ENCODE results near the gene PARVB. TPM values are rescaled to one million over a fixed set of nuclear protein-coding genes. Genes with fewer than 3 reads are reported as not detected.
A peak's percentile ranks its signal among the peaks of the same experiment; 100 is the strongest.
"Not testable (repeated sequence)": the region's sequence is repeated elsewhere in the genome, so short reads cannot be mapped to it uniquely, and the experiment has no call there.

The PARVB gene
- polyA plus RNA-seq, 3 donors from 2014 or later: 1.8 to 3.8 (median 2.7) TPM

GRCh38 chr22:44042249-44043218 lies 18.4 kb downstream of the PARVB start:
- Mint-ChIP-seq H3K9me3 (peaks cover 0 to 1% (median 0%) of the 10 kb centered on the region in 6 donors), H3K36me3 (no peaks in the 10 kb centered on the region), H3K4me3 (no peak overlapping the region), H3K4me1 (no peaks in the 10 kb centered on the region), H3K27me3 (ENCODE audit: low read depth in 3 of 3) (peaks cover 2 to 3% (median 2%) of the 10 kb centered on the region in 3 donors), H3K27ac (peak overlapping the region in 1 of 6 donors; percentile 30)
- DNase-seq: no peak

- DNase-seq: no peak
- peaks cover 0 to 1% (median 0%) of the 10 kb centered on the region in 6 donors for H3K9me3 Mint-ChIP-seq
- no peak overlapping the region for H3K4me3 Mint-ChIP-seq
- H3K27me3 Mint-ChIP-seq (ENCODE audit: low read depth in 3 of 3): peaks cover 2 to 5% (median 2%) of the 10 kb centered on the region in 3 donors
- no peak overlapping the region for H3K27ac Mint-ChIP-seq
- no peaks in the 10 kb centered on the region for H3K36me3 Mint-ChIP-seq
- peaks cover 6% of the 10 kb centered on the region in 2 donors for H3K4me1 Mint-ChIP-seq
Measured at GRCh38 chr22:44045145-44045544, 21.0 kb downstream of the PARVB start.

DNA sequence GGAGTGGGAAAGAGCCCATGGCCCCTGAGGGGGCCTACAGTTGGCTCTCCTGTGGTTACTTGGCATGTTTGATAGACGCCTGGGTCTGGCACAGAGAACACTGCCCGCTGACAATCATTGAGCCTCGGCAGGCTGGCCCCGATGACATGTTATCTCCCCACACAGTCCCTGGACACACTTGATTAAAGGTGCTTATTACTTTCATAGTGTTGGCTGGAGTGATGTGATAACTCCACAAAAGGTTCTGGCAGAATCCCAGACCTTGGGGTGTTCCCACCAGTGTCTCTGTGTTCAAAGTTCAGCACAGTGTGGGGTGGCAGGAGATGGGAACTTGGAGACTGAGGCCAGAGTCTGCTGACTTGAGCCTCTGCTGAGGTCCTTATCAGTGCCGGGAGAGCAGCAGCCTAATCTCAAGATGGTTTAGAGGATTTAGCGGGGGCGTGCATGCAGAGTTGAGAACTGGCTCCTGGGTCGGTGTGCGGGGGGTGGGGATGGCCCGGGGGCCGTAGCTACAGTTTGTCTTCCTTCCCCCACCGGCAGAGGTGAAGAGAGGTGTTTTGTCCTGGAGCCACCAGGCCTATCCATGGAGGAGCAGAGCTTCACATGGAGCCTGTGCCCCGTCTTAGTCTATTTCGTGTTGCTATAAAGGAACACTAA lies 22.5 kb downstream of the PARVB start:
- H3K27ac Mint-ChIP-seq: no peak overlapping the region
- peaks cover 6% of the 10 kb centered on the region in 2 donors for H3K4me1 Mint-ChIP-seq
- H3K4me3 Mint-ChIP-seq: no peak overlapping the region
- H3K9me3 Mint-ChIP-seq: peaks cover 0 to 1% (median 0%) of the 10 kb centered on the region in 6 donors
- DNase-seq: no peak
- H3K36me3 Mint-ChIP-seq: no peaks in the 10 kb centered on the region
- peaks cover 0 to 6% (median 2%) of the 10 kb centered on the region in 3 donors for H3K27me3 Mint-ChIP-seq (ENCODE audit: low read depth in 3 of 3)

DNA sequence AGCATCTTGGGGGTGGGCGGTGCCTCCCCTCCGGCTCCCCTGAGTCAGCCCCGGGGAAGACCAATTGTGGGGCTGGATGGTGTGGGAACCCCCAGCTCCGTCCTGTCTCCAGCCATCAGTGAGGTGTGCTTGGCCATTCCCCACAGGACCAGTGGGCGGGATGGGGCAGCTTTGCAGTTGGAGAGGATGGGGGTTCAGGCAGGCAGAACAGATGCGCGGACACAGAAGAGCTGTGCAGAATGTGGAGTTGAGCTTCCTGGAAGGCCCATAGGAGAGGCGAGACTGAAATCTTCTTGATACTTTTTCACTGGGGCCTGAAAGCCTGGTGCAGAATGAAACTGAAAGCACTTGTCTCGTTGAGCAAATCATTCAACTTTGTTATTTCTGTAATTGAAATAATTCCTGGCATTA lies 23.8 kb downstream of the PARVB start:
- Mint-ChIP-seq H3K27ac (peak overlapping the region in 3 of 6 donors; percentile 20 to 72 (median 53)), H3K27me3 (ENCODE audit: low read depth in 3 of 3) (peaks cover 0 to 6% (median 2%) of the 10 kb centered on the region in 3 donors), H3K4me3 (peak overlapping the region; percentile 40 to 75 (median 58)), H3K36me3 (no peaks in the 10 kb centered on the region), H3K9me3 (peaks cover 0 to 1% (median 0%) of the 10 kb centered on the region in 6 donors), H3K4me1 (peaks cover 6% of the 10 kb centered on the region in 2 donors)
- DNase-seq: no peak

GRCh38 chr22:44049486-44050231 lies 25.6 kb downstream of the PARVB start:
- H3K9me3 Mint-ChIP-seq: peaks cover 0 to 1% (median 0%) of the 10 kb centered on the region in 6 donors
- H3K4me1 Mint-ChIP-seq: peaks cover 6% of the 10 kb centered on the region in 2 donors
- peak overlapping the region in 1 of 6 donors; percentile 19 for H3K27ac Mint-ChIP-seq
- DNase-seq: no peak
- no peaks in the 10 kb centered on the region for H3K36me3 Mint-ChIP-seq
- H3K27me3 Mint-ChIP-seq (ENCODE audit: low read depth in 3 of 3): peaks cover 0 to 5% (median 0%) of the 10 kb centered on the region in 3 donors
- H3K4me3 Mint-ChIP-seq: no peak overlapping the region

DNA sequence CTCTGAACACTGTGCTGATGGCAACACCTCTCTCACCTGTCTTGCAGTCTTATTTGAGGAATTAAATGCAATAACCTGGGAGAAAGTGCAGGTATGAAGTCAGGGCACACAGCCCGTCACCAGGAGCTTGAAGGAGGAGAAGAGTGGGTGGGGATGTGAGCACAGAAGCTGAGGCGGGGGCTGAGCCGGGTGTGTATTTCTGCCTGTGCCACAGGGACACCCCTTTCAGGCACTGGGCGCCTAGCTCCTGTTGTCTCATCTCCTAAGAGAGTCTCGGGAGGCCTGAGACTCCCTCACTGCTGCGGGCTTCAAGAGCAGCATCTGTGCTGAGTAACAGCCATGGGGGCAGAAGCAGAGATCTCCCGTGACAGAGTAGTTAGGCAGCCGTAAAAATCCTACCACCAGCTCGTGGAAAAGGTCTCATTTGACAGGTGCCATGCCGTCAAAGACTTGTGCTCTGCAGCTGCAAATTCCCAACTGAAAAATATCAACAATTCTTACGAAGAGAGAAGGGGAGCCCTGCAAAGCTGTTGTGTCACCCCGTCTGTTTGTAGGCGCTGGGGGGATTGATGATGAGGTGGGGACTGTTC lies 26.8 kb downstream of the PARVB start:
- H3K4me1 Mint-ChIP-seq: peaks cover 6% of the 10 kb centered on the region in 2 donors
- H3K36me3 Mint-ChIP-seq: no peaks in the 10 kb centered on the region
- H3K9me3 Mint-ChIP-seq: peaks cover 0 to 1% (median 0%) of the 10 kb centered on the region in 6 donors
- no peak overlapping the region for H3K27ac Mint-ChIP-seq
- DNase-seq: no peak
- peaks cover 0 to 5% (median 2%) of the 10 kb centered on the region in 3 donors for H3K27me3 Mint-ChIP-seq (ENCODE audit: low read depth in 3 of 3)
- no peak overlapping the region for H3K4me3 Mint-ChIP-seq

- Mint-ChIP-seq H3K27ac (no peak overlapping the region), H3K36me3 (no peaks in the 10 kb centered on the region), H3K27me3 (ENCODE audit: low read depth in 3 of 3) (peaks cover 0 to 3% (median 2%) of the 10 kb centered on the region in 3 donors), H3K4me3 (no peak overlapping the region), H3K9me3 (no peaks in the 10 kb centered on the region), H3K4me1 (peaks cover 6% of the 10 kb centered on the region in 2 donors)
- no peak for DNase-seq
Measured at GRCh38 chr22:44051358-44051757, 27.3 kb downstream of the PARVB start.

DNA sequence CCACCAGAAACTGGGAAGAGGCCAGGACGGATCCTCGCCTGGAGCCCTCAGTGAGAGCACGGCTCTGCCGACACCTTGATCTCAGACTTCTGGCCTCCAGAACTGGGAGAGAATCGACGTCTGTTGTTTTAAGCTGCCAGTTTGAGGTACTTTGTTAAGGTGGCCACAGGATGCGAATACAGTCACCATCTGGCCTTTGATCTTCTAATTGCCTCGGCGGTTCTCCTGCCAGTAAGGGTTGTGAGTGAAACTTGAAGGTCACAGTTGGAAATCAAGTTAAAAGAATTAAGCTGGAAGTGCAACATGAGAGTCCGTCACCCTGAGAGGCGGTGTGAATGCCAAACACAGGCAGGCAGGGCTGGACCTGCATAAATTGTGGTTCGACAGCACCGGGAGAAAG lies 27.9 kb downstream of the PARVB start:
- Mint-ChIP-seq H3K36me3 (no peaks in the 10 kb centered on the region), H3K4me3 (no peak overlapping the region), H3K4me1 (peaks cover 6% of the 10 kb centered on the region in 2 donors), H3K27me3 (ENCODE audit: low read depth in 3 of 3) (peaks cover 0 to 3% (median 2%) of the 10 kb centered on the region in 3 donors), H3K27ac (no peak overlapping the region), H3K9me3 (no peaks in the 10 kb centered on the region)
- DNase-seq: no peak

GRCh38 chr22:44055805-44056204 lies 31.7 kb downstream of the PARVB start:
- no peak for DNase-seq
- Mint-ChIP-seq H3K4me1 (no peaks in the 10 kb centered on the region), H3K4me3 (no peak overlapping the region)

DNA sequence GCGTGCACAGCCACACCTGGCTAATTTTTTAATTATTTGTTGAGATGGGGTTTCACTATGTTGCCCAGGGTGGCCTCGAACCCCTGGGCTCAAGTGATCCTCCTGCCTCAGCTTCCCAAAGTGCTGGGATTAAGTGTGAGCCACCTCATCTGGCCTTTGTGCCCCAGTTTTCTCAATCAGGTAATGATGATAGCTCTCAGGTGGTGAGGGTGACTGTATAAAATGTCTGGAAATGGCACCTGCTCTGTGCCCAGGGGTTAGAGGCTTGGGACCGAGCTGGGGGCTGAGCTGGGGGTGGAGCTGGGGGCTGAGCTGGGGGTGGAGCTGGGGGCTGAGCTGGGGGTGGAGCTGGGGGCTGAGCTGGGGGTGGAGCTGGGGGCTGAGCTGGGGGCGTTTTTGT lies 32.5 kb downstream of the PARVB start:
- H3K9me3 Mint-ChIP-seq; H3K36me3 Mint-ChIP-seq; H3K27me3 Mint-ChIP-seq (ENCODE audit: low read depth in 3 of 3); H3K4me1 Mint-ChIP-seq; H3K27ac Mint-ChIP-seq; DNase-seq; H3K4me3 Mint-ChIP-seq: not testable (repeated sequence)

More at GRCh38 chr22:44055805-44056204, 31.7 kb downstream of the PARVB start:
- peaks cover 0 to 4% (median 0%) of the 10 kb centered on the region in 6 donors for H3K9me3 Mint-ChIP-seq
- peaks cover 0 to 5% (median 0%) of the 10 kb centered on the region in 3 donors for H3K36me3 Mint-ChIP-seq
- no peak overlapping the region for H3K27ac Mint-ChIP-seq
- peaks cover 0 to 2% (median 0%) of the 10 kb centered on the region in 3 donors for H3K27me3 Mint-ChIP-seq (ENCODE audit: low read depth in 3 of 3)

DNA sequence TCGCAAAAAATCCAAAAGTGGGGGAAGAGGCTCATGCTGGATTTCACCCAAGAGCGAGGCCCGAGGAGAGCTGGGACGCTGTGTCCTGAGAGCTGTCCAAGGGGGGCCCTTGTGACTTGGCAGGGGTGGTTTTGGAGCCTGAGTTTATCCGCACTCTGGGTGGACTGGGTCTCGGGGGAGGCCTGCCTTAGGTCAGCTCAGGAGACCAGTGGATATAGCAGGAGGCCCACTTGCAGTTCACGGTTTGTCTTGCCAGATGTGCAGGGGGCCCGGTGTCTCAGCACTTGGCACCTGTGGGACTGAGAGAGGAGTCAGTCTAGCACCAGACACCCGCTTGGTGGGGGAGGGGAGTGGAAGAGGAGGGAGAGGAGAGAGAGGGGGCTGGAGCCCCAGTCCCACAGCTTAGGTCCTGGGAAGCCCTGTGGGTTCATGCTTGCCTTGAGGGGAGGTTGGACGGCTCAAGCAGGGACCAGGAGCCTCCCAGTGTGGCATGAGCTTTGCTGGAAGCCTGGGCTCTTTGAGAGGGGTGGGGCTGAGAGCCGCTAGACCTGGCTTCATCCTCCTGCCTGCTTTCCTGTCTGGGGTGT lies 33.4 kb downstream of the PARVB start:
- peaks cover 0 to 4% (median 0%) of the 10 kb centered on the region in 6 donors for H3K9me3 Mint-ChIP-seq
- peaks cover 0 to 2% of the 10 kb centered on the region in 2 donors for H3K4me1 Mint-ChIP-seq
- peaks cover 0 to 2% (median 0%) of the 10 kb centered on the region in 3 donors for H3K27me3 Mint-ChIP-seq (ENCODE audit: low read depth in 3 of 3)
- H3K36me3 Mint-ChIP-seq: peaks cover 0 to 5% (median 0%) of the 10 kb centered on the region in 3 donors
- H3K27ac Mint-ChIP-seq: no peak overlapping the region
- DNase-seq: no peak
- H3K4me3 Mint-ChIP-seq: no peak overlapping the region

- Mint-ChIP-seq H3K27ac (no peak overlapping the region), H3K36me3 (peaks cover 0 to 5% (median 0%) of the 10 kb centered on the region in 3 donors), H3K27me3 (ENCODE audit: low read depth in 3 of 3) (peaks cover 0 to 7% (median 6%) of the 10 kb centered on the region in 3 donors), H3K4me1 (peaks cover 17 to 18% of the 10 kb centered on the region in 2 donors), H3K4me3 (peak overlapping the region in 3 of 5 donors; percentile 27 to 68 (median 33)), H3K9me3 (peaks cover 0 to 4% (median 0%) of the 10 kb centered on the region in 6 donors)
- DNase-seq: no peak
Measured at GRCh38 chr22:44063462-44064371, 39.6 kb downstream of the PARVB start.

All from immature natural killer cell (primary cell).